ENCODE results near the gene HSDL2.

The HSDL2 gene

DNA sequence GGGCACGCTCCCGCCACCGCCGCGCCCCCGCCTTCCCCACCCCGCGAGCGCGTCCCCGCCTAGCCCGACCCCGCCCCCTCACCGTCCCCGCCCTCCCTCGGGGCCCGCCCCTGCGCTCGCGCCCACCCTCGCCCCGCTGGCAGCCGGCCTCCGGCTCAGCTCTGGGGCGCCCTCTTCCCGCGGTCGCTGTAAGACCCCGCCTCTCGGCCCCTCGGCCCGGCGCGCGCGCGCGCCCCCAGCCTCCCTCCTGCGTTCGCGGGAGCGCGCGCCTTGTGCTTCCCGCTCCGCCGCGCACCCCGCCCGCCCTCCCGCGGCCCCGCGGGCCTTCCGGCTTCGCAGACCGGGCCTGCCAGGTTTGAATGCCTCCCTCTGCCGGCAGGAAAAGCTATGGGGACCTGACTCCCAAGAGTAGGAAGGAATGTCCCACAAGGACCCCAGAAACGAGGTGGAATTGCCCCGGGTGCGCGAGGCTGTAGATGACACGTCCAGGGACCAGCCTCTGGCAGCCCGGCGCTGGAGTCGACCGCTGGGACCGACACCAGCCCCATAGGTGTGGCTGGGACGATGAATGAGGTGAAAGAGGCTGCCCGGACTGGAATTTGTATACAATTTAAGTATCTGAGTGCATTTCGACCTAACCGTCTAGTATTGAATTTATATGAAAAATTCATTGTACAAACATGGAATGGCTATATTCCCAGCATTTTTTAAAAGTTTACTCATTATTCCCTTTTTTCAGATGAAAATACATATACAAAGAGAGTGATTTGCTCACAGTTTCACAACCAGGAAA, 46.1 kb upstream of the HSDL2 start:
- Histone ChIP-seq H3K4ac (ENCODE audit: low read depth, low read length) (peak overlapping the region; percentile 46), H3K36me3 (ENCODE audit: control insufficient read depth, insufficient read depth, low read length) (no peaks in the 10 kb centered on the region), H3K18ac (ENCODE audit: low read length) (peak overlapping the region; percentile 99), H2BK15ac (replicated peaks; ENCODE audit: low read depth) (no peak overlapping the region), H2BK5ac (ENCODE audit: low read length) (peak overlapping the region; percentile 69), H3K79me2 (ENCODE audit: control insufficient read depth, insufficient read depth, low read length) (peaks cover 25% of the 10 kb centered on the region), H3K4me3 (ENCODE audit: low read length) (peak overlapping the region; percentile 37), H3K27me3 (ENCODE audit: insufficient read depth, low read length, poor library complexity) (no peaks in the 10 kb centered on the region), H3K9ac (ENCODE audit: low read length) (peak overlapping the region; percentile 85), H4K5ac (ENCODE audit: low read length) (no peak overlapping the region), H3K4me1 (ENCODE audit: control insufficient read depth, low read depth, low read length) (no peaks in the 10 kb centered on the region), H2AK5ac (ENCODE audit: low read length) (no peak overlapping the region), H4K8ac (ENCODE audit: low read depth, low read length) (no peak overlapping the region), H2BK120ac (ENCODE audit: low read depth, low read length) (no peak overlapping the region), H3K79me1 (ENCODE audit: low read length) (no peaks in the 10 kb centered on the region), H3K27ac (ENCODE audit: low read depth, low read length) (peak overlapping the region; percentile 100), H3K4me2 (ENCODE audit: low read length) (peak overlapping the region; percentile 77), H3K23ac (ENCODE audit: low read length) (no peak overlapping the region), H3K56ac (ENCODE audit: low read length) (peak overlapping the region; percentile 94)
- no CpG with 5 or more reads among the region's 72 CpGs for WGBS (ENCODE audit: extremely low coverage, insufficient coverage, low lambda C conversion rate)
- peak; percentile 97 for DNase-seq

GRCh38 chr9:112334432-112334841, 45.5 kb upstream of the HSDL2 start:
- no peak overlapping the region for H4K8ac ChIP-seq (ENCODE audit: low read depth, low read length)
- H3K27me3 ChIP-seq (ENCODE audit: insufficient read depth, low read length, poor library complexity) = no peaks in the 10 kb centered on the region
- H3K56ac ChIP-seq (ENCODE audit: low read length) = peak overlapping the region; percentile 28
- peaks cover 20% of the 10 kb centered on the region for H3K79me2 ChIP-seq (ENCODE audit: control insufficient read depth, insufficient read depth, low read length)
- H2BK5ac ChIP-seq (ENCODE audit: low read length) = no peak overlapping the region
- no peak overlapping the region for H3K4me2 ChIP-seq (ENCODE audit: low read length)
- no peak overlapping the region for H4K5ac ChIP-seq (ENCODE audit: low read length)
- H3K18ac ChIP-seq (ENCODE audit: low read length) = no peak overlapping the region
- H3K27ac ChIP-seq (ENCODE audit: low read depth, low read length) = no peak overlapping the region
- no peaks in the 10 kb centered on the region for H3K36me3 ChIP-seq (ENCODE audit: control insufficient read depth, insufficient read depth, low read length)
- no peak overlapping the region for H3K23ac ChIP-seq (ENCODE audit: low read length)
- no peak overlapping the region for H3K4me3 ChIP-seq (ENCODE audit: low read length)
- no CpG with 5 or more reads among the region's 8 CpGs for WGBS (ENCODE audit: extremely low coverage, insufficient coverage, low lambda C conversion rate)
- H2BK15ac ChIP-seq (replicated peaks; ENCODE audit: low read depth) = no peak overlapping the region
- DNase-seq = no peak
- no peak overlapping the region for H2AK5ac ChIP-seq (ENCODE audit: low read length)
- H3K4me1 ChIP-seq (ENCODE audit: control insufficient read depth, low read depth, low read length) = no peaks in the 10 kb centered on the region
- H3K4ac ChIP-seq (ENCODE audit: low read depth, low read length) = peak overlapping the region; percentile 70
- H3K9ac ChIP-seq (ENCODE audit: low read length) = peak overlapping the region; percentile 4
- no peaks in the 10 kb centered on the region for H3K79me1 ChIP-seq (ENCODE audit: low read length)
- no peak overlapping the region for H2BK120ac ChIP-seq (ENCODE audit: low read depth, low read length)

- WGBS (ENCODE audit: extremely low coverage, insufficient coverage, low lambda C conversion rate) = no CpG with 5 or more reads among the region's 1 CpG
- no peaks in the 10 kb centered on the region for H3K27me3 ChIP-seq (ENCODE audit: insufficient read depth, low read length, poor library complexity)
- no peak overlapping the region for H4K8ac ChIP-seq (ENCODE audit: low read depth, low read length)
- no peak overlapping the region for H2BK120ac ChIP-seq (ENCODE audit: low read depth, low read length)
- no peak overlapping the region for H3K4me3 ChIP-seq (ENCODE audit: low read length)
- no peak overlapping the region for H3K4me2 ChIP-seq (ENCODE audit: low read length)
- H2BK5ac ChIP-seq (ENCODE audit: low read length) = no peak overlapping the region
- H3K79me1 ChIP-seq (ENCODE audit: low read length) = no peaks in the 10 kb centered on the region
- no peak overlapping the region for H3K56ac ChIP-seq (ENCODE audit: low read length)
- no peak overlapping the region for H3K27ac ChIP-seq (ENCODE audit: low read depth, low read length)
- no peak overlapping the region for H3K4ac ChIP-seq (ENCODE audit: low read depth, low read length)
- no peak overlapping the region for H3K18ac ChIP-seq (ENCODE audit: low read length)
- H3K23ac ChIP-seq (ENCODE audit: low read length) = no peak overlapping the region
- H3K9ac ChIP-seq (ENCODE audit: low read length) = no peak overlapping the region
- no peaks in the 10 kb centered on the region for H3K36me3 ChIP-seq (ENCODE audit: control insufficient read depth, insufficient read depth, low read length)
- peaks cover 2% of the 10 kb centered on the region for H3K79me2 ChIP-seq (ENCODE audit: control insufficient read depth, insufficient read depth, low read length)
- DNase-seq = no peak
- H3K4me1 ChIP-seq (ENCODE audit: control insufficient read depth, low read depth, low read length) = no peaks in the 10 kb centered on the region
- no peak overlapping the region for H4K5ac ChIP-seq (ENCODE audit: low read length)
- no peak overlapping the region for H2BK15ac ChIP-seq (replicated peaks; ENCODE audit: low read depth)
- H2AK5ac ChIP-seq (ENCODE audit: low read length) = no peak overlapping the region
Observed at GRCh38 chr9:112337547-112337946, 42.4 kb upstream of the HSDL2 start.

DNA sequence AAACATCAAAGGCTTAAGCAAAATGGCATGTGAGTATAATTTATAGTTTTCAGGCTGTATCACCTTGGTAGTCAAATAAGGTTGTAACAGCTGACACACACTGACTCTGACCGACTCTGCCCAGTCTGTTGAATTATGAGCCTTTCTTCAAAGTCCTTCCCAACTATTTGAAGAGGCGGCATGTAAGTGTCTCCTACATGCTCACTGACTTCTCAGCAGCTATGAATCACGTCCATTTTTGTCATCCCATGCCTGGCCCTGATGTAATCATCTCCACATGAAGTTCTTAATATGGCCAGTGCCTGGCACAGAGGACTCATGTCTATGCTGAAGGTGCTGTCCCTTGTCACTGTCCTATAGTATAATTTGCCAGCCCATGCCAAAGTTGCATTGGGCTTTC, 41.3 kb upstream of the HSDL2 start:
- Histone ChIP-seq H4K8ac (ENCODE audit: low read depth, low read length) (peak overlapping the region; percentile 81), H2AK5ac (ENCODE audit: low read length) (no peak overlapping the region), H3K56ac (ENCODE audit: low read length) (no peak overlapping the region), H3K23ac (ENCODE audit: low read length) (no peak overlapping the region), H3K4me2 (ENCODE audit: low read length) (no peak overlapping the region), H2BK5ac (ENCODE audit: low read length) (no peak overlapping the region), H3K36me3 (ENCODE audit: control insufficient read depth, insufficient read depth, low read length) (no peaks in the 10 kb centered on the region), H3K79me1 (ENCODE audit: low read length) (no peaks in the 10 kb centered on the region), H3K27ac (ENCODE audit: low read depth, low read length) (no peak overlapping the region), H3K27me3 (ENCODE audit: insufficient read depth, low read length, poor library complexity) (no peaks in the 10 kb centered on the region), H3K79me2 (ENCODE audit: control insufficient read depth, insufficient read depth, low read length) (no peaks in the 10 kb centered on the region), H2BK15ac (replicated peaks; ENCODE audit: low read depth) (no peak overlapping the region), H3K4me1 (ENCODE audit: control insufficient read depth, low read depth, low read length) (no peaks in the 10 kb centered on the region), H4K5ac (ENCODE audit: low read length) (no peak overlapping the region), H3K18ac (ENCODE audit: low read length) (no peak overlapping the region), H3K4me3 (ENCODE audit: low read length) (no peak overlapping the region), H2BK120ac (ENCODE audit: low read depth, low read length) (no peak overlapping the region), H3K4ac (ENCODE audit: low read depth, low read length) (no peak overlapping the region), H3K9ac (ENCODE audit: low read length) (no peak overlapping the region)
- no peak for DNase-seq
- WGBS (ENCODE audit: extremely low coverage, insufficient coverage, low lambda C conversion rate) = no CpG with 5 or more reads among the region's 3 CpGs

DNA sequence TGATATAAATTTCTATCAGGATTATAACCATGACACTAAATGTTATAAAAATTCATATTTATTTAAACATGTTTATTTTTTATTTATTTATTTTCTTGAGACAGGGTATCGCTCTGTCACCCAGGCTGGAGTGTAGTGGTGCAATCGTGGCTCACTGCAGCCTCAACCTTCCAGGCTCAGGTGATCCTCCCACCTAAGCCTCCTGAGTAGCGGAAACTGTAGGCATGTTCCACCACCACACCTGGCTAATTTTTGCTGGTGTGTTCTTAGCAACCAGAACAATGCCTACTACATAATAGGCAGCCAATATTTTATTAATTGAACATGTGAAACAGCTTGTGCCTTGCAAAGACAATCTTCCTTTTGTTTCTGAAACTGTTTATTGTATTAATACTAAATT, 40.0 kb upstream of the HSDL2 start:
- H3K9ac ChIP-seq (ENCODE audit: low read length) = no peak overlapping the region

GRCh38 chr9:112341730-112342129, 38.2 kb upstream of the HSDL2 start:
- H3K36me3 ChIP-seq (ENCODE audit: control insufficient read depth, insufficient read depth, low read length) = no peaks in the 10 kb centered on the region
- no peaks in the 10 kb centered on the region for H3K79me2 ChIP-seq (ENCODE audit: control insufficient read depth, insufficient read depth, low read length)
- H3K79me1 ChIP-seq (ENCODE audit: low read length) = no peaks in the 10 kb centered on the region
- H3K56ac ChIP-seq (ENCODE audit: low read length) = no peak overlapping the region
- no peak overlapping the region for H3K9ac ChIP-seq (ENCODE audit: low read length)
- DNase-seq = peak; percentile 97
- H2BK120ac ChIP-seq (ENCODE audit: low read depth, low read length) = peak overlapping the region; percentile 67
- H3K4ac ChIP-seq (ENCODE audit: low read depth, low read length) = peak overlapping the region; percentile 27
- no peak overlapping the region for H4K8ac ChIP-seq (ENCODE audit: low read depth, low read length)
- H4K5ac ChIP-seq (ENCODE audit: low read length) = no peak overlapping the region
- H3K27ac ChIP-seq (ENCODE audit: low read depth, low read length) = peak overlapping the region; percentile 60
- H3K4me1 ChIP-seq (ENCODE audit: control insufficient read depth, low read depth, low read length) = no peaks in the 10 kb centered on the region
- H3K18ac ChIP-seq (ENCODE audit: low read length) = peak overlapping the region; percentile 41
- no peaks in the 10 kb centered on the region for H3K27me3 ChIP-seq (ENCODE audit: insufficient read depth, low read length, poor library complexity)
- H2BK15ac ChIP-seq (replicated peaks; ENCODE audit: low read depth) = no peak overlapping the region
- no peak overlapping the region for H3K4me2 ChIP-seq (ENCODE audit: low read length)
- no peak overlapping the region for H3K4me3 ChIP-seq (ENCODE audit: low read length)
- H3K23ac ChIP-seq (ENCODE audit: low read length) = no peak overlapping the region
- no peak overlapping the region for H2AK5ac ChIP-seq (ENCODE audit: low read length)
- H2BK5ac ChIP-seq (ENCODE audit: low read length) = no peak overlapping the region

More for the DNA sequence above, 40.0 kb upstream of the HSDL2 start:
- Histone ChIP-seq H2BK120ac (ENCODE audit: low read depth, low read length) (no peak overlapping the region), H4K8ac (ENCODE audit: low read depth, low read length) (no peak overlapping the region), H3K36me3 (ENCODE audit: control insufficient read depth, insufficient read depth, low read length) (no peaks in the 10 kb centered on the region), H3K4me3 (ENCODE audit: low read length) (no peak overlapping the region), H3K4me2 (ENCODE audit: low read length) (no peak overlapping the region), H3K79me1 (ENCODE audit: low read length) (no peaks in the 10 kb centered on the region), H3K27me3 (ENCODE audit: insufficient read depth, low read length, poor library complexity) (no peaks in the 10 kb centered on the region), H3K18ac (ENCODE audit: low read length) (no peak overlapping the region), H2BK5ac (ENCODE audit: low read length) (no peak overlapping the region), H3K27ac (ENCODE audit: low read depth, low read length) (no peak overlapping the region), H3K4me1 (ENCODE audit: control insufficient read depth, low read depth, low read length) (no peaks in the 10 kb centered on the region), H4K5ac (ENCODE audit: low read length) (no peak overlapping the region), H3K79me2 (ENCODE audit: control insufficient read depth, insufficient read depth, low read length) (no peaks in the 10 kb centered on the region), H3K4ac (ENCODE audit: low read depth, low read length) (no peak overlapping the region), H3K56ac (ENCODE audit: low read length) (no peak overlapping the region), H3K23ac (ENCODE audit: low read length) (no peak overlapping the region), H2AK5ac (ENCODE audit: low read length) (no peak overlapping the region), H2BK15ac (replicated peaks; ENCODE audit: low read depth) (no peak overlapping the region)
- DNase-seq = no peak
- no CpG with 5 or more reads among the region's 3 CpGs for WGBS (ENCODE audit: extremely low coverage, insufficient coverage, low lambda C conversion rate)
